K562 (cell line): ENCODE results near the gene STRA8. TPM values are rescaled to one million over a fixed set of nuclear protein-coding genes. Genes with fewer than 3 reads are reported as not detected.

ENCODE experiments used
- ATAC-seq: fragments of 200-7000 bp; cut with Tn5 transposase; 3 replicates; pipeline ENCODE4 v1.9.1; 2020; ENCODE audit warnings: moderate library complexity
- BruUV-seq: library from RNA; stranded (reverse); fragments of 400-500 nt; replicated peaks from 2 replicates; lab custom pipeline; 2021; lab: Mats Ljungman, UMichigan
- CTCF ChIA-PET: fragments of 300-600 bp; formaldehyde crosslinking; extraction: SDS; loops from one replicate; lab custom pipeline; 2021; ENCODE audit warnings: low intra/inter-chr PET ratio; lab: Yijun Ruan, JAX
- POLR2A ChIA-PET: fragments of 300-600, 350-650 bp; sonication (Branson Sonifier 250); formaldehyde crosslinking; extraction: SDS; loops from one replicate; lab custom pipeline; 2021; ENCODE audit warnings: antibody characterized with exemption, inconsistent platforms; lab: Yijun Ruan, JAX
- DNase-seq, 4 experiments: peaks; one replicate each; pipeline versions ENCODE4 v3.0.0 to v3.0.0-alpha.2; 2011 to 2018; ENCODE audit warnings: low spot score in 3 of 4, mixed read lengths in 3 of 4; ENCODE audit errors: extremely low read depth in 1 of 4
- FAIRE-seq: peaks from 2 replicates; lab custom pipeline; 2011; peaks lifted over from hg19 to GRCh38; lab: Jason Lieb, UNC
- H2AFZ ChIP-seq: 2 replicates; pipeline ENCODE4 v1.6.0; 2011; ENCODE audit warnings: low read depth, low read length, control low read depth, inconsistent platforms
- H3K27ac ChIP-seq: fragments of 200-600 bp; 3 replicates; pipeline ENCODE4 v1.8.0; 2011; ENCODE audit warnings: low read depth, mild to moderate bottlenecking, control low read depth, inconsistent platforms, low read length, moderate library complexity, mixed read lengths; ENCODE audit errors: extremely low read depth
- H3K27me3 ChIP-seq, 2 experiments: fragments of 300-600 bp in 1 of 2; 2 replicates in 1 of 2; 3 replicates in 1 of 2; pipeline versions ENCODE4 v1.6.0 to v1.8.0; 2011; ENCODE audit warnings: inconsistent platforms in 2 of 2, low read length in 2 of 2, mild to moderate bottlenecking in 1 of 2, mixed read lengths in 1 of 2, moderate library complexity in 1 of 2; ENCODE audit not compliant: control insufficient read depth in 2 of 2, insufficient read depth in 2 of 2
- H3K36me3 ChIP-seq: fragments of 300-600 bp; 3 replicates; pipeline ENCODE4 v1.8.0; 2011; ENCODE audit warnings: mild to moderate bottlenecking, low read length, inconsistent platforms; ENCODE audit not compliant: control insufficient read depth, insufficient read depth
- H3K4me1 ChIP-seq, 2 experiments: fragments of 200-600 bp in 1 of 2; replicated peaks in 1 of 2; 2 replicates in 1 of 2; 3 replicates in 1 of 2; pipeline versions ENCODE4 v1.5.1 to v1.8.0; 2011; ENCODE audit warnings: inconsistent platforms in 2 of 2, low read length in 2 of 2, mild to moderate bottlenecking in 1 of 2, mixed read lengths in 1 of 2, moderate library complexity in 1 of 2; ENCODE audit not compliant: control insufficient read depth in 2 of 2, insufficient read depth in 2 of 2
- H3K4me2 ChIP-seq: 2 replicates; pipeline ENCODE4 v1.6.1; 2011; ENCODE audit warnings: low read length, control low read depth, inconsistent platforms, mixed read lengths; ENCODE audit not compliant: insufficient read depth
- H3K4me3 ChIP-seq: fragments of 200-600 bp; sonication (generic), shearing (Covaris generic); 2 replicates; pipeline ENCODE4 v1.5.1; 2016; ENCODE audit warnings: control low read depth, inconsistent platforms
- H3K79me2 ChIP-seq: fragments of 200-600 bp; 3 replicates; pipeline ENCODE4 v1.8.0; 2011; ENCODE audit warnings: low read length, inconsistent platforms; ENCODE audit not compliant: control insufficient read depth, insufficient read depth
- H3K9ac ChIP-seq, 2 experiments: 2 replicates each; pipeline versions ENCODE4 v1.6.0 to v1.6.1; 2011; ENCODE audit warnings: low read depth in 2 of 2, low read length in 2 of 2, control low read depth in 1 of 2, inconsistent platforms in 1 of 2, mild to moderate bottlenecking in 1 of 2, mixed read lengths in 1 of 2; ENCODE audit not compliant: insufficient read depth in 1 of 2
- H3K9me1 ChIP-seq: one replicate; pipeline ENCODE4 v1.6.0; 2011; ENCODE audit warnings: inconsistent platforms, mild to moderate bottlenecking, low read length, moderate library complexity; ENCODE audit not compliant: control insufficient read depth, insufficient read depth
- H3K9me3 ChIP-seq: replicated peaks from 2 replicates; pipeline ENCODE4 v1.5.1; 2011; ENCODE audit warnings: low read depth, low read length, inconsistent platforms; ENCODE audit not compliant: control insufficient read depth, insufficient read depth
- H4K20me1 ChIP-seq: replicated peaks from 2 replicates; pipeline ENCODE4 v1.6.1; 2011; ENCODE audit warnings: low read length, inconsistent platforms, mixed read lengths; ENCODE audit not compliant: control insufficient read depth, insufficient read depth
- BRD9 ChIP-seq: fragments of 450-650 bp; IDR thresholded peaks from 2 replicates; pipeline ENCODE4 v1.6.1; 2018; ENCODE audit warnings: low read depth; ENCODE audit not compliant: partially characterized antibody
- MECOM ChIP-seq: fragments of 250-450 bp; sonication (Bioruptor Pico); IDR thresholded peaks from 2 replicates; pipeline ENCODE4 v1.8.0; 2022; ENCODE audit warnings: inconsistent platforms
- RNF219 ChIP-seq: fragments of 250-450 bp; sonication (Bioruptor Pico); IDR thresholded peaks from 2 replicates; pipeline ENCODE4 v1.5.0; 2022; ENCODE audit warnings: mild to moderate bottlenecking
- SIX5 ChIP-seq, 2 experiments: IDR thresholded peaks; 2 replicates each; pipeline ENCODE4 v1.6.1; 2011; ENCODE audit warnings: low read length in 2 of 2, borderline replicate concordance in 1 of 2, low read depth in 1 of 2, mild to moderate bottlenecking in 1 of 2, moderate library complexity in 1 of 2; ENCODE audit not compliant: insufficient read depth in 1 of 2
- SLC30A9 ChIP-seq: fragments of 250-450 bp; sonication (Bioruptor Pico); IDR thresholded peaks from 2 replicates; pipeline ENCODE4 v1.8.0; 2022; ENCODE audit warnings: mild to moderate bottlenecking, moderate library complexity
- SMAD3 ChIP-seq: fragments of 450-650 bp; formaldehyde crosslinking; conservative IDR thresholded peaks from 2 replicates; pipeline ENCODE4 v1.4.0; 2020; ENCODE audit warnings: mild to moderate bottlenecking
- TCF7 ChIP-seq: sonication (generic); IDR thresholded peaks from 2 replicates; pipeline ENCODE4 v1.6.1; 2016; ENCODE audit warnings: antibody characterized with exemption, borderline replicate concordance
- TFAM ChIP-seq: fragments of 250-450 bp; sonication (Bioruptor Pico); conservative IDR thresholded peaks from 2 replicates; pipeline ENCODE4 v1.5.0; 2021; ENCODE audit warnings: mild to moderate bottlenecking, moderate library complexity
- WHSC1 ChIP-seq: IDR thresholded peaks from one replicate; pipeline ENCODE4 v1.6.1; 2012; ENCODE audit warnings: low read length, control low read depth, inconsistent platforms
- ZNF263 ChIP-seq: sonication (generic); formaldehyde crosslinking; IDR thresholded peaks from 2 replicates; pipeline ENCODE4 v1.8.0; 2022; ENCODE audit warnings: mild to moderate bottlenecking, missing genetic modification reagents, borderline replicate concordance
- WGBS: fragments of 100-300 bp; shearing (Covaris generic); methylation state at CpG from one replicate; pipeline ENCODE4 v1.1.6; 2016; ENCODE audit warnings: low coverage, mixed read lengths; ENCODE audit not compliant: insufficient coverage; ENCODE audit errors: missing lambda C conversion rate; 5-methylcytosine and 5-hydroxymethylcytosine counted together
- in situ Hi-C: fragments of 300-500 bp; cut with MboI; formaldehyde crosslinking; loops from 4 replicates; pipeline ENCODE4 v1.15.0; 2018; ENCODE audit warnings: inconsistent platforms, mixed read lengths
- intact Hi-C: fragments of 100-400 bp; cut with micrococcal nuclease; formaldehyde crosslinking; loops from 2 replicates; pipeline ENCODE4 v1.14.2; 2022
- polyA plus RNA-seq, 8 experiments: library from polyadenylated mRNA; depleted of rRNA in 4 of 8; stranded (reverse) in 5 of 8; unstranded in 3 of 8; fragments of >200 nt; fragmentation: Nextera tagmentation in 2 of 8; fragmentation: Illumina TruSeq in 1 of 8; extraction: Ambion mirVana in 2 of 8; extraction: Trizol in 1 of 8; gene quantifications; 2 replicates each; pipeline versions ENCODE4 v1.2.1 to v1.2.3, GENCODE V29; 2011 to 2014; ENCODE audit warnings: inconsistent platforms in 1 of 8, missing spikeins in 1 of 8
- total RNA-seq, 7 experiments: library from RNA; depleted of rRNA in 6 of 7; stranded (reverse); fragments of >200 nt in 6 of 7; fragmentation: Illumina TruSeq in 2 of 7; extraction: Trizol in 2 of 7; gene quantifications; 2 replicates each; pipeline versions ENCODE4 v1.2.1 to v1.2.3, GENCODE V29; 2011 to 2021; ENCODE audit warnings: low replicate concordance in 1 of 7
- TF ChIP-seq, protein P1 (sequence below): sonication (generic); formaldehyde crosslinking; IDR thresholded peaks from 2 replicates; pipeline ENCODE4 v1.8.1; 2023; ENCODE audit warnings: mild to moderate bottlenecking, missing genetic modification reagents

STRA8 gene
- total and polyA plus RNA-seq, 9 of the 15 experiments (the other 6 are each of a cell fraction or from before 2014, with no cell fraction given) = not detected

GRCh38 chr7:135204341-135204749 lies 29.3 kb upstream of the STRA8 start:
- no peaks in the 10 kb centered on the region for H3K27me3 ChIP-seq
- no peak for FAIRE-seq
- no peaks in the 10 kb centered on the region for H3K9me1 ChIP-seq
- no peaks in the 10 kb centered on the region for H3K79me2 ChIP-seq
- H3K4me1 ChIP-seq = peaks cover 7 to 17% of the 10 kb centered on the region in 2 experiments; a peak in 4 of 5 replicates
- H2AFZ ChIP-seq = no peak overlapping the region
- H3K4me3 ChIP-seq = no peak overlapping the region
- in situ Hi-C loops = no loop called here
- no peak for ATAC-seq
- no peaks in the 10 kb centered on the region for H4K20me1 ChIP-seq
- intact Hi-C loops = no loop called here
- no TSS peak for BruUV-seq
- H3K4me2 ChIP-seq = no peak overlapping the region
- ChIA-PET CTCF (no interaction called here), POLR2A (interaction anchor here (0.6 to 3.6 kb wide), 7 partner anchors 8 to 349 kb away, joined by 3 to 20 read pairs (median 3); no protein-coding TSS in a partner anchor)
- no peak overlapping the region for H3K27ac ChIP-seq
- 68% methylated on average over 6 of the region's 6 CpGs for WGBS
- no peak overlapping the region for H3K9ac ChIP-seq
- peaks cover 25% of the 10 kb centered on the region; the same call in 2 of the 3 replicates for H3K36me3 ChIP-seq
- TF ChIP-seq ZNF263 (CRISPR knock-in tag) (no peak), WHSC1 (peak; percentile 48)
- DNase-seq = no peak
- no peaks in the 10 kb centered on the region for H3K9me3 ChIP-seq

DNA sequence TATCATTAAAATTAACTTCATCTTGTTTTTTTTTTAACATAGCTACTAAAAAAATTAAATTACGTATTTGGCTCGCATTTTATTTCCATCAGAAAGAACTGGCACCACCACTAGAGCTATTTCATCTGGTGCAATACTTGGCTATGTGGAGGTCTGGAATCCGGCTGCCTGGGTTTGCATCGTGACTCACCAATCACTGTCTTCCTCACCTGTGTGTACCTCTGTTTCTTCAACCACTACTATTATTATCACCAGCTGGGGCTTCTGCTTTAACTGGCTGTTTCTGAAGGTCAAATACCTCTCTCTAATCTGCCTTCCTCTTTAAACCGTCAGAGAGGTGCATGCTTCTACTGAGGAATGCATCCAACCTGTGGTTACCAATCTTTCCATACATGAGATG lies 28.8 kb upstream of the STRA8 start:
- in situ Hi-C loops (no loop called here), intact Hi-C loops (no loop called here)
- H3K4me2 ChIP-seq = no peak overlapping the region
- no peak overlapping the region for H3K27ac ChIP-seq
- H3K27me3 ChIP-seq = no peaks in the 10 kb centered on the region
- H3K79me2 ChIP-seq = no peaks in the 10 kb centered on the region
- no peaks in the 10 kb centered on the region for H3K9me1 ChIP-seq
- no peaks in the 10 kb centered on the region for H3K9me3 ChIP-seq
- DNase-seq = no peak
- POLR2A ChIA-PET = interaction anchor here (0.9 to 3.6 kb wide), 5 partner anchors 8 to 348 kb away, joined by 3 to 20 read pairs (median 5); no protein-coding TSS in a partner anchor
- no peak for ATAC-seq
- H3K4me3 ChIP-seq = no peak overlapping the region
- no peaks in the 10 kb centered on the region for H4K20me1 ChIP-seq
- no peak overlapping the region for H2AFZ ChIP-seq
- WGBS = 74% methylated on average over 5 of the region's 5 CpGs
- no peak for FAIRE-seq
- no peak overlapping the region for H3K9ac ChIP-seq
- no TSS peak for BruUV-seq
- peaks cover 7 to 17% of the 10 kb centered on the region in 2 experiments; a peak in 4 of 5 replicates for H3K4me1 ChIP-seq
- peaks cover 25% of the 10 kb centered on the region; the same call in 2 of the 3 replicates for H3K36me3 ChIP-seq
- CTCF ChIA-PET = no interaction called here
- TF ChIP-seq SMAD3 (CRISPR knock-in tag) = no peak
- TF ChIP-seq MECOM (CRISPR knock-in tag) = no peak
- TF ChIP-seq SLC30A9 (CRISPR knock-in tag) = no peak
- TF ChIP-seq SIX5 (IDR thresholded peaks at IDR 0.05; ENCODE audit: borderline replicate concordance in 1 of 2, insufficient read depth in 1 of 2, low read depth in 1 of 2, low read length in 2 of 2) = no peak
- TF ChIP-seq TFAM (CRISPR knock-in tag) = no peak
- no peak for TF ChIP-seq RNF219
- TF ChIP-seq TCF7 = no peak
- TF ChIP-seq BRD9 = no peak
- TF ChIP-seq, protein P1, sequence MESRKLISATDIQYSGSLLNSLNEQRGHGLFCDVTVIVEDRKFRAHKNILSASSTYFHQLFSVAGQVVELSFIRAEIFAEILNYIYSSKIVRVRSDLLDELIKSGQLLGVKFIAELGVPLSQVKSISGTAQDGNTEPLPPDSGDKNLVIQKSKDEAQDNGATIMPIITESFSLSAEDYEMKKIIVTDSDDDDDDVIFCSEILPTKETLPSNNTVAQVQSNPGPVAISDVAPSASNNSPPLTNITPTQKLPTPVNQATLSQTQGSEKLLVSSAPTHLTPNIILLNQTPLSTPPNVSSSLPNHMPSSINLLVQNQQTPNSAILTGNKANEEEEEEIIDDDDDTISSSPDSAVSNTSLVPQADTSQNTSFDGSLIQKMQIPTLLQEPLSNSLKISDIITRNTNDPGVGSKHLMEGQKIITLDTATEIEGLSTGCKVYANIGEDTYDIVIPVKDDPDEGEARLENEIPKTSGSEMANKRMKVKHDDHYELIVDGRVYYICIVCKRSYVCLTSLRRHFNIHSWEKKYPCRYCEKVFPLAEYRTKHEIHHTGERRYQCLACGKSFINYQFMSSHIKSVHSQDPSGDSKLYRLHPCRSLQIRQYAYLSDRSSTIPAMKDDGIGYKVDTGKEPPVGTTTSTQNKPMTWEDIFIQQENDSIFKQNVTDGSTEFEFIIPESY (CRISPR knock-in tag) = no peak
